ENCODE results near the gene CLEC1B. TPM values are rescaled to one million over a fixed set of nuclear protein-coding genes. Genes with fewer than 3 reads are reported as not detected.
"Not testable (repeated sequence)": the region's sequence is repeated elsewhere in the genome, so short reads cannot be mapped to it uniquely, and the experiment has no call there.

The CLEC1B gene
- total RNA-seq, 4 donors from 2014 or later: not detected

DNA sequence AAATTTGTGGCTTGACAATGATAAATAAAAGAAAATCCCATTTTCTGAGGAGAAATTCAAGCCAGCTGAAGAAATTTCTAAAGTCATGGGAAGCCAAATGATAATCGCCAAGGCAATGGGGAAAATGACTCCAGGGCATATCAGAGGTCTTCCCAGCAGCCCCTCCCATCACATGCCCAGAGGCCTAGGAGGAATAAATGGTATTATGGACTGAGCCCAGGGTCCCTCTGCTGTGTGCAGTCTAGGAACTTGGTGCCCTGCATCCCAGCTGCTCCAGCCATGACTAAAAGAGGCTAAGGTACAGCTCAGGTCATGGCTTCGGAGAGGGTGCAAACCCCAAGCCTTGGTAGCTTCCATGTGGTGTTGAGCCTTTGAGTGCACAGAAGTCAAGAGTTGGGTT is 23.3 kb downstream of the CLEC1B start:
- no peaks in the 10 kb centered on the region for H3K27me3 ChIP-seq
- no peak for DNase-seq
- no peaks in the 10 kb centered on the region for H3K9me3 ChIP-seq
- H3K36me3 ChIP-seq: no peaks in the 10 kb centered on the region
- intact Hi-C loops (cut with DNase I): no loop called here
- WGBS, 2 donors: 76 to 94% methylated on average over 1 of the region's 2 CpGs
- no peak overlapping the region for H3K27ac ChIP-seq
- no peak overlapping the region for H3K4me3 ChIP-seq
- no peaks in the 10 kb centered on the region for H3K4me1 ChIP-seq
- TF ChIP-seq, protein P1, sequence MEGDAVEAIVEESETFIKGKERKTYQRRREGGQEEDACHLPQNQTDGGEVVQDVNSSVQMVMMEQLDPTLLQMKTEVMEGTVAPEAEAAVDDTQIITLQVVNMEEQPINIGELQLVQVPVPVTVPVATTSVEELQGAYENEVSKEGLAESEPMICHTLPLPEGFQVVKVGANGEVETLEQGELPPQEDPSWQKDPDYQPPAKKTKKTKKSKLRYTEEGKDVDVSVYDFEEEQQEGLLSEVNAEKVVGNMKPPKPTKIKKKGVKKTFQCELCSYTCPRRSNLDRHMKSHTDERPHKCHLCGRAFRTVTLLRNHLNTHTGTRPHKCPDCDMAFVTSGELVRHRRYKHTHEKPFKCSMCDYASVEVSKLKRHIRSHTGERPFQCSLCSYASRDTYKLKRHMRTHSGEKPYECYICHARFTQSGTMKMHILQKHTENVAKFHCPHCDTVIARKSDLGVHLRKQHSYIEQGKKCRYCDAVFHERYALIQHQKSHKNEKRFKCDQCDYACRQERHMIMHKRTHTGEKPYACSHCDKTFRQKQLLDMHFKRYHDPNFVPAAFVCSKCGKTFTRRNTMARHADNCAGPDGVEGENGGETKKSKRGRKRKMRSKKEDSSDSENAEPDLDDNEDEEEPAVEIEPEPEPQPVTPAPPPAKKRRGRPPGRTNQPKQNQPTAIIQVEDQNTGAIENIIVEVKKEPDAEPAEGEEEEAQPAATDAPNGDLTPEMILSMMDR (IDR thresholded peaks at IDR 0.05): no peak
- TF ChIP-seq POLR2A (IDR thresholded peaks at IDR 0.05): no peak

DNA sequence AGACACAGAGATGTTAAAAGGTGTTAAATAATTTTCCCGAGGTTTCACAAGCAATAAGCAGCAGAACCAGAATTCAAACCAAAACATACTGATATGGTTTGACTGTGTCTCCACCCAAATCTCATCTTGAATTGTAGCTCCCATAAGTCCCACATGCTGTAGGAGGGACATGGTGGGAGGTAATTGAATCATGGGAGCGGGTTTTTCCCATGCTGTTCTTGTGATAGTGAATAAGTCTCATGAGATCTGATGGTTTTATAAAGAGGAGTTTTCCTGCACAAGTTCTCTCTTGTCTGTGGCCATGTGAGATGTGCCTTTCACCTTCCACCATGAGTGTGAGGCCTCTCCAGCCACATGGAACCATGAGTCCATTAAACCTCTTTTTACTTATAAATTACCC is 24.2 kb downstream of the CLEC1B start:
- H3K27ac ChIP-seq; DNase-seq; H3K4me1 ChIP-seq; H3K9me3 ChIP-seq; intact Hi-C loops (cut with DNase I); H3K27me3 ChIP-seq; H3K4me3 ChIP-seq; H3K36me3 ChIP-seq: not testable (repeated sequence)
- 93 to 94% methylated on average over 2 of the region's 2 CpGs for WGBS, 2 donors

DNA sequence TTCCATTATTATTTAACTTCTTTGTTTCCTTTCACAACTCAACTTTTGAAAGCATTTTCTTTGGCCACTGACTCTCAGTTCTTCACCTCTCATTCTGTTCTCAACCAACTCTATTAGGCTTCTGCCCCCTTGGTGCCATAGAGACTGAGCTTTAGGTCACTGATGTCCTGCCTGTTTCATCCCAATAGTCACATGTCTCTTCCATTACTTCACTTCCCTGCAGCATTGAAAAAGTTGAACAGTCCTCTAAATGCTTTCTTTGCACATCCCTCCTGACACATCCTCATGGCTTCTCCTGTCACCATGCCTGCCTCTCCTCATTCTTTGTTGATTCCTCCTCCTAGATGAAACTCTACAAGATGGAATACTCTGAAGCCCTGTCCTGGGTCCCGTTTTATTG is 25.0 kb downstream of the CLEC1B start:
- intact Hi-C loops (cut with DNase I): no loop called here
- no peaks in the 10 kb centered on the region for H3K36me3 ChIP-seq
- no peak overlapping the region for H3K27ac ChIP-seq
- H3K4me3 ChIP-seq: no peak overlapping the region
- 47 to 65% methylated on average over 1 of the region's 1 CpG for WGBS, 2 donors
- no peaks in the 10 kb centered on the region for H3K9me3 ChIP-seq
- H3K4me1 ChIP-seq: no peaks in the 10 kb centered on the region
- TF ChIP-seq POLR2A (IDR thresholded peaks at IDR 0.05): no peak
- TF ChIP-seq, protein P1 (IDR thresholded peaks at IDR 0.05): no peak
- H3K27me3 ChIP-seq: no peaks in the 10 kb centered on the region
- no peak for DNase-seq

DNA sequence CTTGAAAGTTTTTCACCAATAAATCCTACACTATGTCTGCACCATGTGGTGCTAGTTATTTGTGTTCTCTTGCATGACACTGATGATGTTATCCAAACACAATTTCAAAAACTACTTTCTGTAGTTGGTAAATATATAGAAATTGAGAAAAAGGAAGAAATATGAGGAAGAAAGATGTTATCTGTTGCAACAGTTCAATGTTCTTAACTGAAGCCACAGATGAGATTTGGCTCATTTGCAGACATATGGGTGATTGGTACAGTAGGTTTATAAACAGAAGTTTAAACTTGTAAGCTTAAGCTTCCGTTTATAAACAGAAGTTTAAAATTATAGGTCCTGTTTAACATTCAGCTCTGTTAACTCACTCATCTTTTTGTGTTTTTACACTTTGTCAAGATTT is 27.7 kb downstream of the CLEC1B start, which contains the start of gene CLEC12A:
Gene CLEC12A (plus strand): TSS at position 229 of the 400 bp plus-strand sequence. CDS start 188 bp downstream, outside the sequence.
- intact Hi-C loops (cut with DNase I): no loop called here
- Histone ChIP-seq H3K27me3 (no peaks in the 10 kb centered on the region), H3K27ac (no peak within 1 kb of the TSS), H3K36me3 (no peaks in the 10 kb centered on the region), H3K4me1 (no peaks in the 10 kb centered on the region), H3K9me3 (no peaks in the 10 kb centered on the region), H3K4me3 (no peak within 1 kb of the TSS)
- no peak for DNase-seq
- 50 to 60% methylated on average over 1 of the region's 1 CpG for WGBS, 2 donors
- TF ChIP-seq POLR2A (IDR thresholded peaks at IDR 0.05): peak in 1 of 4 donors; percentile 20
- TF ChIP-seq, protein P1 (IDR thresholded peaks at IDR 0.05): no peak

DNA sequence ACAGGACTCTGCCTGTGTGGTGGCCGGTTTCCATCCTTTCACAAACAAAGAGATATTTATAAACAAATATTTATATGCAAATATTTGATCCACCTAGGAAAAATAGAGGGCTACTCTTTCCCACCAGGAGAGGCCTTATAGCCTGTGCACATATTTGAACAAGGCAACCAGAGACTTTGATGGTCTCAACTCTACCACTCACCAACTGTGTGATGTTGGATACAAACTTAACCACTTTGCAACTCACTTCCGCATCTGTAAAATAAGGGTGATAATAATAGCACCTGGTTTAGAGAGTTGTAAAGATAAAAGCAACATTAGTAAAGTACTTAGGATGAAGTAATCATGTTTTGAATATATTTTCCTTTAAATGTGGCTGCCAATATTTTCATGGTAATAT is 29.2 kb downstream of the CLEC1B start:
- Histone ChIP-seq H3K27me3 (no peaks in the 10 kb centered on the region), H3K9me3 (no peaks in the 10 kb centered on the region), H3K27ac (no peak overlapping the region), H3K4me1 (no peaks in the 10 kb centered on the region), H3K36me3 (no peaks in the 10 kb centered on the region), H3K4me3 (no peak overlapping the region)
- WGBS, 2 donors: 62 to 82% methylated on average over 2 of the region's 2 CpGs
- intact Hi-C loops (cut with DNase I): no loop called here
- TF ChIP-seq, protein P1 (IDR thresholded peaks at IDR 0.05): no peak
- no peak for TF ChIP-seq POLR2A (IDR thresholded peaks at IDR 0.05)
- DNase-seq: no peak

DNA sequence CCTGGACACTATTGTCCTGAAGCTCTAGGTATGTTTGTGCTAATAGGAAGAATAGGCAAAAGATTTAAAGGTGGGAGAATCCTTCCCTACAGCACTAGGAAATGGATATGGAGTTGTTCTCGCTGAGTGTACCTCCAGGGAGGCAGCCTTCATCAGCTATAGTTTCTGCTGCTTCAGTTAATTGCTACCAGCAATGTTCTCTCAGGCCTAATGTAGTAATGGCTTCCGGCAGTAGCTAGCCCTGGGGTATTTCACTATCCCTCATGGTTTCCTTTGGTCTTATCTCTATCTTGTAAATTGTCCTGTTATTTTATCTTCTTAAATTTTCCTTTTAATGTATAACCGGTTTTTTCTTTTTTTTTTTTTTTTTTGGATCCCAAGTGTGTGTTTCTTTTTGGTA is 37.0 kb downstream of the CLEC1B start:
- TF ChIP-seq, protein P1 (IDR thresholded peaks at IDR 0.05): no peak
- no peak for TF ChIP-seq POLR2A (IDR thresholded peaks at IDR 0.05)
- DNase-seq: no peak
- 85 to 90% methylated on average over 3 of the region's 3 CpGs for WGBS, 2 donors
- H3K27ac ChIP-seq: no peak overlapping the region
- H3K36me3 ChIP-seq: no peaks in the 10 kb centered on the region
- no peaks in the 10 kb centered on the region for H3K9me3 ChIP-seq
- H3K4me1 ChIP-seq: no peaks in the 10 kb centered on the region
- no peaks in the 10 kb centered on the region for H3K27me3 ChIP-seq
- H3K4me3 ChIP-seq: no peak overlapping the region
- intact Hi-C loops (cut with DNase I): no loop called here

Measured in esophagus squamous epithelium (tissue), 5 donors.